Astrocyte of the cerebellum (primary cell): ENCODE measurements around the gene POLR1G.
A peak's percentile ranks its signal among the peaks of the same experiment; 100 is the strongest.

Experiments
- DNase-seq: peaks from one replicate; pipeline ENCODE4 v3.0.0-alpha.2; 2011; ENCODE audit warnings: low read depth
- H3K4me3 ChIP-seq: 2 replicates; pipeline ENCODE4 v1.5.1; 2011; ENCODE audit warnings: mild to moderate bottlenecking, low read depth, low read length, moderate library complexity
- CTCF ChIP-seq: IDR thresholded peaks from 2 replicates; pipeline ENCODE4 v1.5.1; 2012; ENCODE audit warnings: low read length, low read depth, moderate library complexity, mild to moderate bottlenecking; ENCODE audit errors: missing control alignments
- in situ Hi-C: cut with HindIII; loops from 2 replicates; pipeline ENCODE4 v1.10.0; 2017; ENCODE audit warnings: low sequenced_read_pairs

Gene POLR1G

GRCh38 chr19:45440873-45441654, 34.6 kb downstream of the POLR1G start:
- no peak overlapping the region for H3K4me3 ChIP-seq
- in situ Hi-C loops = no loop called here
- no peak for DNase-seq
- no peak for TF ChIP-seq CTCF

- H3K4me3 ChIP-seq = no peak overlapping the region
- no peak for DNase-seq
- in situ Hi-C loops = no loop called here
- TF ChIP-seq CTCF = no peak
Measured at GRCh38 chr19:45442408-45442777, 35.9 kb downstream of the POLR1G start.

- TF ChIP-seq CTCF = no peak
- peak overlapping the region; percentile 45 for H3K4me3 ChIP-seq
- no peak for DNase-seq
- in situ Hi-C loops = no loop called here
Measured at GRCh38 chr19:45442778-45443461, 36.5 kb downstream of the POLR1G start.

GRCh38 chr19:45443462-45444317, 37.2 kb downstream of the POLR1G start:
- no peak for TF ChIP-seq CTCF
- in situ Hi-C loops = no loop called here
- peak; percentile 56 for DNase-seq
- peak overlapping the region; percentile 45 for H3K4me3 ChIP-seq

GRCh38 chr19:45444318-45445041, 38.0 kb downstream of the POLR1G start:
- peak overlapping the region; percentile 2 for H3K4me3 ChIP-seq
- in situ Hi-C loops = no loop called here
- DNase-seq = no peak
- no peak for TF ChIP-seq CTCF

GRCh38 chr19:45445139-45445538, 38.7 kb downstream of the POLR1G start:
- no peak for TF ChIP-seq CTCF
- in situ Hi-C loops = no loop called here
- no peak overlapping the region for H3K4me3 ChIP-seq
- DNase-seq = no peak
